IPS DF 4.7 (cell line): ENCODE measurements around the gene ADPRHL1.

ENCODE experiments used
- DNase-seq: peaks from one replicate; pipeline ENCODE4 v3.0.0-alpha.2; 2013; ENCODE audit warnings: low spot score; ENCODE audit errors: extremely low read depth

ADPRHL1 gene

DNA sequence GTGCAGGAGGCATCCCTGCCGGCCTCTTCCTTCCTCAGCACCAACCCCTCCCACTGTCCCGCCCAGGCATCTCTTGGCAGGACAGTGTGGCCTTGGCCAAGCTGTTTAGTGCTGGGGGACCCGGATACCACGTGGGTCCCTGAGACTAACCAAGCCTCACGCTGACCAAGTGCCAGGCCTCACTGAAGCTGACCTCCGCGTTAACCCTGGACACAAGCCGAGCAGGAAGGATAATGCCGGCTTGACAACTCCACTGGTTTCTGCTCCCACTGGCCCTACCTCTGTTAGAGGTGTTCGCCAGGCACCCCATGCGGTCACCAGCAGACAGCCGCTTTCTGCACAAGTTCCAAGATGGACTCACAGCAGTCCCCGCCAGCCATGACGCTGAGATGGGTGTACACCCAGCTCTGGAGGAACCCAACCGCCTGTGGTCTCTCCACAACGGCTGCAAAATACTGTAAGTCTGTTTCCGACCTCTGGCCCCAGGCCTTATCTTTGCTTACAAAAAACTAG lies 101.7 kb downstream of the ADPRHL1 start:
- DNase-seq, result no peak

GRCh38 chr13:113350938-113351335 lies 102.4 kb downstream of the ADPRHL1 start:
- no peak for DNase-seq

- no peak for DNase-seq
These were observed 103.0 kb downstream of the ADPRHL1 start for GRCh38 chr13:113350065-113350937.
